ENCODE results near the gene ACOX2. TPM values are rescaled to one million over a fixed set of nuclear protein-coding genes. Genes with fewer than 3 reads are reported as not detected.

Gene ACOX2
- total and polyA plus RNA-seq, 2 of the 8 experiments (the other 6 are each of a cell fraction or from before 2014, with no cell fraction given), result 3.2 to 9.2 TPM

DNA sequence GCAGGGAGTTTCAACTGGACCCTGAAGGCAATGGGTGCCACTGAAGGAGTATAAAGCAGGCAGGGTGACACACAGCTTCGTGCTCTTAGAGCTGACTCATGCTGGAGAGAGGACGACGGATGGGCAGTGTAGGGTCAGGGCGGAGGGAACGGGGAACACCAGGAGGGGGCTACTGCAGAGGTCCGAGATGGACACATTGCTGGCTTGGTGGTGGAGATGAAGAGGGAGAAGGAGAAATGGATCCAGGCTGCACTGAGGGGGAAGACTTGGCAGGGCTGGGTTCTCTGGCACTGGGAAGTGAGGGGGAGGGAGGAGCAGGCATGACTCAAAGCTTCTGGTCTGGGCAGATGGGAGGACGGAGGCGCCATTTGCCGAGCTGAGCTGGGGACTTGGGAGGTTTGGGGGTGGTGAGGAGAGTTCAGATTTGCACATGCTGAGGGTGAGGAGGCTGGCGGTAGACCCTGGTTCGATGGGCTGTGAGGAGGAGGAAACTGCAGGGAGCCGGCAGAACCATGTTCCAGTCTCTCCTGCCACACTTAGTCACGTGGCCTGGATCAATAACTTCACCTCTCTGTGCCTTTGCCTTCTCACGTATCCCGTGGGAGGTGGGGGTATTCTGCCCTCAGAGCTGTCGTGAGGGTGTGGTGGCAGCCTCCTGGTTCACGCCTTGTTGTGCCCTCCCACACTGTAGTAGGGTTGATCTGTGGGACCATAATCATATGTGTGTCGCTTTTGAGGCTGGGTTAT lies 49.7 kb downstream of the ACOX2 start:
- Histone ChIP-seq H4K20me1 (replicated peaks in 1 of 2; ENCODE audit: control insufficient read depth in 1 of 2, insufficient read depth in 2 of 2, low read length in 2 of 2) (no peaks in the 10 kb centered on the region), H3K9me3 (ENCODE audit: insufficient read depth in 2 of 2, low read depth in 1 of 2, low read length in 1 of 2) (no peaks in the 10 kb centered on the region), H3K14ac (ENCODE audit: insufficient read length) (no peak overlapping the region), H3K4me2 (ENCODE audit: insufficient read depth in 1 of 2, low read depth in 2 of 2, low read length in 2 of 2) (no peak overlapping the region), H3K23me2 (ENCODE audit: low read depth, low read length) (no peaks in the 10 kb centered on the region; the same call in 1 of the 2 replicates), H2BK120ac (replicated peaks; ENCODE audit: low read depth, low read length) (no peak overlapping the region), H3K18ac (ENCODE audit: extremely low read depth, low read length) (no peak overlapping the region), H2BK5ac (ENCODE audit: low read depth, low read length) (peak overlapping the region; percentile 46; the same call in 1 of the 2 replicates), H3K4me1 (replicated peaks in 1 of 4; ENCODE audit: control insufficient read depth in 3 of 4, insufficient read depth in 4 of 4, low read length in 3 of 4) (peaks cover 0 to 7% (median 3%) of the 10 kb centered on the region in 4 experiments; a peak in 5 of 7 replicates), H3K36me3 (ENCODE audit: control insufficient read depth in 2 of 4, insufficient read depth in 4 of 4, low read length in 3 of 4) (no peaks in the 10 kb centered on the region), H4K5ac (ENCODE audit: insufficient read length, low read depth, low read length) (no peak overlapping the region), H3K56ac (replicated peaks; ENCODE audit: insufficient read length, low read depth, low read length) (no peak overlapping the region), H3K27me3 (replicated peaks in 1 of 4; ENCODE audit: control insufficient read depth in 3 of 4, extremely low read depth in 1 of 4, insufficient read depth in 3 of 4, low read length in 3 of 4) (peaks cover 0 to 4% (median 0%) of the 10 kb centered on the region in 4 experiments; a peak in 1 of 7 replicates), H2BK20ac (ENCODE audit: low read length) (no peak overlapping the region), H3K23ac (ENCODE audit: insufficient read length) (no peak overlapping the region), H2BK15ac (ENCODE audit: low read length) (0 out of 2 replicates have a peak overlapping the region, but pooled peaks have one; percentile 37), H3K4me3 (ENCODE audit: extremely low read depth in 1 of 4, insufficient read depth in 2 of 4, low read depth in 3 of 4, low read length in 4 of 4) (no peak overlapping the region), H2AFZ (ENCODE audit: low read length) (no peak overlapping the region), H4K91ac (replicated peaks; ENCODE audit: insufficient read length, low read length) (peak overlapping the region; percentile 38), H3K9ac (replicated peaks in 1 of 4; ENCODE audit: extremely low read depth in 1 of 4, low read depth in 3 of 4, low read length in 3 of 4) (no peak overlapping the region), H3K4ac (replicated peaks; ENCODE audit: insufficient read length, low read depth, low read length) (peak overlapping the region; percentile 14), H2AK5ac (ENCODE audit: low read depth, low read length) (no peak overlapping the region), H3K79me2 (ENCODE audit: control insufficient read depth in 1 of 2, insufficient read depth in 2 of 2, low read length in 2 of 2) (peaks cover 0 to under 1% of the 10 kb centered on the region in 2 experiments; a peak in 1 of 4 replicates), H3K27ac (ENCODE audit: low read depth, low read length) (no peak overlapping the region), H4K8ac (ENCODE audit: extremely low read depth, insufficient read depth, low read length) (no peak overlapping the region), H3K79me1 (ENCODE audit: low read depth, low read length) (no peaks in the 10 kb centered on the region), H2BK12ac (ENCODE audit: low read depth, low read length) (peak overlapping the region; percentile 46; the same call in 1 of the 2 replicates)
- ChIA-PET CTCF (ENCODE audit: partially characterized antibody) (interaction anchor here (0.9 to 1.9 kb wide), 9 partner anchors 16 to 72 kb away, joined by 3 to 9 read pairs (median 3); no protein-coding TSS in a partner anchor), POLR2A (ENCODE audit: partially characterized antibody) (interaction anchor here (0.9 to 1.3 kb wide), 3 partner anchors 26 to 66 kb away, joined by 3 read pairs; no protein-coding TSS in a partner anchor)
- TF ChIP-seq, protein P1, sequence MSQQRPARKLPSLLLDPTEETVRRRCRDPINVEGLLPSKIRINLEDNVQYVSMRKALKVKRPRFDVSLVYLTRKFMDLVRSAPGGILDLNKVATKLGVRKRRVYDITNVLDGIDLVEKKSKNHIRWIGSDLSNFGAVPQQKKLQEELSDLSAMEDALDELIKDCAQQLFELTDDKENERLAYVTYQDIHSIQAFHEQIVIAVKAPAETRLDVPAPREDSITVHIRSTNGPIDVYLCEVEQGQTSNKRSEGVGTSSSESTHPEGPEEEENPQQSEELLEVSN (IDR thresholded peaks at IDR 0.05), result peak; percentile 11; the same call in 1 of the 2 replicates
- TF ChIP-seq, protein P2, sequence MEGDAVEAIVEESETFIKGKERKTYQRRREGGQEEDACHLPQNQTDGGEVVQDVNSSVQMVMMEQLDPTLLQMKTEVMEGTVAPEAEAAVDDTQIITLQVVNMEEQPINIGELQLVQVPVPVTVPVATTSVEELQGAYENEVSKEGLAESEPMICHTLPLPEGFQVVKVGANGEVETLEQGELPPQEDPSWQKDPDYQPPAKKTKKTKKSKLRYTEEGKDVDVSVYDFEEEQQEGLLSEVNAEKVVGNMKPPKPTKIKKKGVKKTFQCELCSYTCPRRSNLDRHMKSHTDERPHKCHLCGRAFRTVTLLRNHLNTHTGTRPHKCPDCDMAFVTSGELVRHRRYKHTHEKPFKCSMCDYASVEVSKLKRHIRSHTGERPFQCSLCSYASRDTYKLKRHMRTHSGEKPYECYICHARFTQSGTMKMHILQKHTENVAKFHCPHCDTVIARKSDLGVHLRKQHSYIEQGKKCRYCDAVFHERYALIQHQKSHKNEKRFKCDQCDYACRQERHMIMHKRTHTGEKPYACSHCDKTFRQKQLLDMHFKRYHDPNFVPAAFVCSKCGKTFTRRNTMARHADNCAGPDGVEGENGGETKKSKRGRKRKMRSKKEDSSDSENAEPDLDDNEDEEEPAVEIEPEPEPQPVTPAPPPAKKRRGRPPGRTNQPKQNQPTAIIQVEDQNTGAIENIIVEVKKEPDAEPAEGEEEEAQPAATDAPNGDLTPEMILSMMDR (IDR thresholded peaks at IDR 0.05; ENCODE audit: control extremely low read depth in 1 of 3, insufficient read depth in 1 of 3, low read depth in 1 of 3, low read length in 3 of 3), result no peak
- FAIRE-seq (no peak), DNase-seq (ENCODE audit: low read depth in 1 of 2, low spot score in 2 of 2) (no peak)
- 87% methylated on average over 18 of the region's 18 CpGs; no CpG with 5 or more reads in 1 of the 2 experiments for WGBS, 2 experiments (ENCODE audit: extremely low coverage in 1 of 2, insufficient coverage in 1 of 2, insufficient read length in 1 of 2, insufficient replicate concordance in 2 of 2, low coverage in 1 of 2, low lambda C conversion rate in 2 of 2, missing lambda C conversion rate in 1 of 2)

Data from H1 (cell line).